ENCODE results near the gene SP6. TPM values are rescaled to one million over a fixed set of nuclear protein-coding genes. Genes with fewer than 3 reads are reported as not detected.

SP6 gene
- total and polyA plus RNA-seq, 3 experiments from 2014 or later = 0.07 to 0.59 (median 0.09) TPM

DNA sequence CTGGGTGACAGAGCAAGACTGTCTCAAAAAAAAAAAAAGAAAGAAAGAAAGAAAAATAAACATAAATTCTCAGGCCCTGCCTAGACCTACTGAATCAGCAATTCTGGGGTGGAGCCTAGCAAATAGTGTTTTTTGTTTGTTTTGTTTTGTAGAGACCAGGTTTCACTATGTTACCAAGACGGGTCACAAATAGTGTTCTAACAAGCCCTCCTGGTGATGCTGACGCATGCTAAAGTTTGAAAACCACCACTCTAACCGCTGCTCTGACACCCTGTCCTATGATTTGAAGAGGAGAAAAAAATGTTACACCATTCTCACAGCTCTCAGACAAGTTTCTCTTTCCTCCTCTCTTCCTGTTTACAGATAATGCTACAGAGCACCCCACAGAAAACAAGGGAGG lies 21.1 kb downstream of the SP6 start:
- H3K36me3 Mint-ChIP-seq = peaks cover 12 to 49% (median 13%) of the 10 kb centered on the region in 3 donors
- peak in 4 of 5 donors; percentile 58 to 91 (median 83) for DNase-seq
- ChIA-PET POLR2A (interaction anchor here (0.6 to 2.4 kb wide), 4 partner anchors 8 to 905 kb away, joined by 3 to 16 read pairs (median 10); partner anchors contain the start of genes KPNB1, OSBPL7 and SP2), CTCF (interaction anchor here (0.6 to 1.9 kb wide), 3 partner anchors 11 to 61 kb away, joined by 3 to 16 read pairs (median 3); partner anchors contain the start of gene SCRN2)
- peaks cover 48 to 71% (median 52%) of the 10 kb centered on the region in 3 donors for H3K4me1 Mint-ChIP-seq
- H3K27me3 ChIP-seq (ENCODE audit: insufficient read depth, low read length, poor library complexity, severe bottlenecking) = no peaks in the 10 kb centered on the region
- H3K4me1 ChIP-seq (ENCODE audit: insufficient read depth, low read length) = peaks cover 49% of the 10 kb centered on the region
- H3K4me3 Mint-ChIP-seq = peak overlapping the region; percentile 92 to 99 (median 95)
- no peaks in the 10 kb centered on the region for H3K9me3 Mint-ChIP-seq
- peaks cover 22% of the 10 kb centered on the region for H3K36me3 ChIP-seq (ENCODE audit: insufficient read depth, low read length)
- H3K27ac ChIP-seq (ENCODE audit: low read depth, low read length) = peak overlapping the region; percentile 98
- H3K9me3 ChIP-seq (ENCODE audit: low read length) = no peaks in the 10 kb centered on the region
- peak overlapping the region; percentile 95 to 100 (median 100) for H3K27ac Mint-ChIP-seq
- peak overlapping the region; percentile 98 for H3K4me3 ChIP-seq (ENCODE audit: low read length)
- H3K27me3 Mint-ChIP-seq = peaks cover 0 to 4% of the 10 kb centered on the region in 2 donors

DNA sequence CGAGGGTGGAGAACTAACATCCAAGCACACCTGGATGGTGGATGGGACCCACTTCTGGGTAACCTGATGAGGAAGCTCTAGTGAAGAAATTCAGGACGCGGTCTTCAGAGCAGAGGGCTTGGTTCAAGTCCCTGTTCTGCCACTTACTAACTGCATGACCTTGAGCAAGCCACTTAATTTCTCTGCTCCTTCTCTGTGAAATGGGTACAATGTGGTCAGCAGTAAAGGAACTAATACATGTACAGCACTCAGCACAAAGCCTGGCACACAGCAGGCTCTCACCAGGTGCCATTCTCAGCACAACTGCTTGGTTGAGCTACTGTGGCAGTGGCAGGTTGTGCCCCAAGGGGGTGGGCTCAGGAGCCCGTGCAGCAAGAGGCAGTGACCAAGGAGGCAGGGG lies 27.4 kb downstream of the SP6 start:
- H3K27ac Mint-ChIP-seq = peak overlapping the region in 5 of 8 donors; percentile 27 to 68 (median 38)
- no peaks in the 10 kb centered on the region for H3K27me3 Mint-ChIP-seq
- DNase-seq = no peak
- no peaks in the 10 kb centered on the region for H3K9me3 Mint-ChIP-seq
- CTCF ChIA-PET = interaction anchor here (3.7 kb wide), 1 partner anchor 8 kb away, joined by 15 read pairs; the partner anchor contains the start of genes LRRC46 and MRPL10
- no peaks in the 10 kb centered on the region for H3K27me3 ChIP-seq (ENCODE audit: insufficient read depth, low read length, poor library complexity, severe bottlenecking)
- peaks cover 29 to 57% (median 29%) of the 10 kb centered on the region in 3 donors for H3K4me1 Mint-ChIP-seq
- no peaks in the 10 kb centered on the region for H3K9me3 ChIP-seq (ENCODE audit: low read length)
- H3K4me3 Mint-ChIP-seq = no peak overlapping the region
- peaks cover 42% of the 10 kb centered on the region for H3K36me3 ChIP-seq (ENCODE audit: insufficient read depth, low read length)
- POLR2A ChIA-PET = interaction anchor here (0.6 to 0.9 kb wide), 2 partner anchors 14 to 17 kb away, joined by 3 read pairs; no protein-coding TSS in a partner anchor
- H3K4me1 ChIP-seq (ENCODE audit: insufficient read depth, low read length) = peaks cover 30% of the 10 kb centered on the region
- H3K27ac ChIP-seq (ENCODE audit: low read depth, low read length) = no peak overlapping the region
- H3K36me3 Mint-ChIP-seq = peaks cover 13 to 72% (median 15%) of the 10 kb centered on the region in 3 donors
- H3K4me3 ChIP-seq (ENCODE audit: low read length) = no peak overlapping the region

DNA sequence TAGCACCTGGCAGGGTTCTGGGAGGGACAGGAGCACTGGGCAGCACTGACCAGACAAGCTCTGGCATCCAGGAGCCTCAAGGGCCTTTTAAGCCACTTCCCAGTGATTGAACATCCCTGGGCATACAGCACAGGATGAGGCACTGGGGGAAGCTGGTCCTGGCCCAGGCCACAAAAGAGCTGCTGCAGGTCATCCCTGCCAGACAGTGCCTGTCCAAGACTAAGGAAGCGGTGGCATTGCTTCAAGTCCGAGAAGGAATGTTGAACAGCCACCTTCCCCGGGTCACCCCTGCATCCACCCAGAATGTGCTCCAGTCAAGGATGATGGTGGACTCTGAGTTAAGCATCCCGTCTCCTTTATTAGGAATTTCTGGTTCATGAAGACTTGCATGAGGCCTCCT lies 28.2 kb downstream of the SP6 start:
- H3K27ac ChIP-seq (ENCODE audit: low read depth, low read length) = no peak overlapping the region
- Mint-ChIP-seq H3K4me3 (peak overlapping the region in 3 of 7 donors; percentile 39 to 98 (median 88)), H3K4me1 (peaks cover 25 to 51% (median 25%) of the 10 kb centered on the region in 3 donors), H3K27ac (peak overlapping the region in 7 of 8 donors; percentile 85 to 98 (median 94)), H3K27me3 (no peaks in the 10 kb centered on the region), H3K9me3 (no peaks in the 10 kb centered on the region), H3K36me3 (peaks cover 13 to 74% (median 15%) of the 10 kb centered on the region in 3 donors)
- H3K4me3 ChIP-seq (ENCODE audit: low read length) = no peak overlapping the region
- ChIA-PET POLR2A (interaction anchor here (0.6 to 0.9 kb wide), 3 partner anchors 9 to 17 kb away, joined by 3 read pairs; partner anchors contain the start of genes LRRC46 and MRPL10), CTCF (interaction anchor here (1.7 to 3.7 kb wide), 3 partner anchors 8 to 66 kb away, joined by 4 to 15 read pairs (median 14); partner anchors contain the start of genes LRRC46, MRPL10 and SCRN2)
- no peaks in the 10 kb centered on the region for H3K9me3 ChIP-seq (ENCODE audit: low read length)
- H3K36me3 ChIP-seq (ENCODE audit: insufficient read depth, low read length) = peaks cover 45% of the 10 kb centered on the region
- DNase-seq = no peak
- H3K27me3 ChIP-seq (ENCODE audit: insufficient read depth, low read length, poor library complexity, severe bottlenecking) = no peaks in the 10 kb centered on the region
- peaks cover 26% of the 10 kb centered on the region for H3K4me1 ChIP-seq (ENCODE audit: insufficient read depth, low read length)

DNA sequence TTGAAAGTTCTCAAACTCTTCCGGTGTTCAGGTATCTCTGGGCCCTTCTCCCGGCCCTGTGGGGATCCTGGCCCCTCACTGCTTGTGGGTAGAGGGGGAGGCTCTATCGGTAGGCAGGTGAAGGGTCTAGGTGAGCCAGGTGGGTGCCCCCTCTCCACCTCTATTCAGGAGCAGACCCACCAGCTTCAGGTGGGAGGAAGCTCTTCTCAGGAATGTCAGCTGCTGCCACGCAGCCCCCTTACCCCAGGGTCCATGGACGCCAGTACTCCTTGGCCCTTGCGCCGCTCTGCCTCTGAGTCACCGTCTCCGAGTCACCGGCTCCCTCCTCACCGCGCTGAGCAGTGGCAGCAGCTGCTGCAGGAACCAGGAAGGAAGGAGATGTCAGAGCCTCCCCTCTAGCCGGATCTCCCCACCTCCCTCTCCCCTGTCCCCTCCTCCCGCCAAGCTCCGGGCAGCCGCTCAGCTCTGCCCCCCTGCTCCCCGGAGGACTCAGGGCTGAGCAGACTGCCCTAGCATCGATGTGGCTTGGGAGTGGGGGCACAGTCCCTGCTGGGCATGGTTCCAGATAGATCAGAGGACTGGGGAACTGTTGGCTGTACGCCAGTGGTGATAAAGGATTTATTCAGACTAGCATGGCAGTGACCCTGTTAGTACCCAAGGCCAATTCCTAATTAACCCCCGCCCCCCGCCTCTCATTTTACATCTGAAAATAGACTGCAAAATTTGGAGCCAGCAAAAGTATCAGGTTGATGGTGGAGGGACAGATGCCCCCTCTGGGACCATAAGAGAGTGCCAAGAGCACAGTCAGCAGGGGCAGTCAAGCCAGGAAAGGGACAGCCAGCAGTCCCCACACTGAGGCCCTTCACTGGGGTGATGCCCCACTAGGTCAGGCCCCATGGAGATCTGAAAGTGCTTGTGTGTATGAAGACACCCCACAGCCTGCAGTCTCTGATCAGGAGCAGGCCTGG lies 29.3 kb downstream of the SP6 start, which contains the start of gene OSBPL7:
Gene OSBPL7 (minus strand): TSS at position 371 of the 968 bp plus-strand sequence. CDS start 1,516 bp downstream, outside the sequence.
- DNase-seq = peak; percentile 66 to 87 (median 74)
- H3K27ac ChIP-seq (ENCODE audit: low read depth, low read length) = peak within 1 kb of the TSS; percentile 79
- Mint-ChIP-seq H3K27ac (peak within 1 kb of the TSS; percentile 88 to 98 (median 95)), H3K9me3 (no peaks in the 10 kb centered on the region), H3K36me3 (peaks cover 12 to 76% (median 15%) of the 10 kb centered on the region in 3 donors), H3K4me1 (peaks cover 25 to 45% (median 25%) of the 10 kb centered on the region in 3 donors), H3K4me3 (peak within 1 kb of the TSS; percentile 88 to 98 (median 97)), H3K27me3 (no peaks in the 10 kb centered on the region)
- CTCF ChIA-PET = interaction anchor here (1.0 to 3.7 kb wide), 5 partner anchors 9 to 158 kb away, joined by 3 to 15 read pairs (median 4); partner anchors contain the start of genes CDK5RAP3, LRRC46, MRPL10 and SCRN2
- H3K4me3 ChIP-seq (ENCODE audit: low read length) = peak within 1 kb of the TSS; percentile 93
- no peaks in the 10 kb centered on the region for H3K27me3 ChIP-seq (ENCODE audit: insufficient read depth, low read length, poor library complexity, severe bottlenecking)
- POLR2A ChIA-PET = interaction anchor here (0.6 to 1.6 kb wide), 4 partner anchors 9 to 171 kb away, joined by 4 to 16 read pairs (median 10); partner anchors contain the start of genes LRRC46, MRPL10 and SP2
- H3K36me3 ChIP-seq (ENCODE audit: insufficient read depth, low read length) = peaks cover 47% of the 10 kb centered on the region
- peaks cover 26% of the 10 kb centered on the region for H3K4me1 ChIP-seq (ENCODE audit: insufficient read depth, low read length)
- H3K9me3 ChIP-seq (ENCODE audit: low read length) = no peaks in the 10 kb centered on the region

DNA sequence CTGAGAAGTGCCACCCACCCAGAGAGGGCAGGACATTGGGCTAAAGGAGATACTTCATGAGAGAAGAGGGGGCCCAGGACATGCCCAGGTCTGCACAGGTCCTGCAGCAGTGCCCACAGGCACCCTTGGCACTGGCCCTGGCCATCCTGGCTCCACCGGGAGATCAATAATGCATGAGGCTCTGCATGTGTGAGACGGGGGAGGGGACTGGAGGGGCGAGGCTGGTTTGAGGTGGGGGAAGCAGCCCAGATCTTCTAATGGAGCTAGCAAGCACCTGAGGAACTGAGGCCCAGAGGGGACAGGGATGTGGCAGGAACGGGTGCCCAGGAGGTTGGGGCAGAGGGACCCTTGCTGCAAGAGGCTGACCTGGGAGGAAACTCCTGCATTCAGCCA lies 29.9 kb downstream of the SP6 start:
- no peaks in the 10 kb centered on the region for H3K9me3 ChIP-seq (ENCODE audit: low read length)
- H3K27me3 ChIP-seq (ENCODE audit: insufficient read depth, low read length, poor library complexity, severe bottlenecking) = no peaks in the 10 kb centered on the region
- H3K4me3 ChIP-seq (ENCODE audit: low read length) = peak overlapping the region; percentile 93
- H3K27ac ChIP-seq (ENCODE audit: low read depth, low read length) = peak overlapping the region; percentile 79
- Mint-ChIP-seq H3K27me3 (no peaks in the 10 kb centered on the region), H3K36me3 (peaks cover 5 to 76% (median 10%) of the 10 kb centered on the region in 3 donors), H3K4me1 (peaks cover 25 to 42% (median 25%) of the 10 kb centered on the region in 3 donors), H3K9me3 (no peaks in the 10 kb centered on the region), H3K27ac (peak overlapping the region; percentile 88 to 98 (median 95)), H3K4me3 (peak overlapping the region; percentile 88 to 98 (median 97))
- peaks cover 47% of the 10 kb centered on the region for H3K36me3 ChIP-seq (ENCODE audit: insufficient read depth, low read length)
- H3K4me1 ChIP-seq (ENCODE audit: insufficient read depth, low read length) = peaks cover 26% of the 10 kb centered on the region
- ChIA-PET POLR2A (interaction anchor here (0.6 to 1.6 kb wide), 3 partner anchors 10 to 89 kb away, joined by 8 to 16 read pairs (median 13); partner anchors contain the start of genes LRRC46, MRPL10 and SP2), CTCF (interaction anchor here (1.0 to 3.7 kb wide), 4 partner anchors 10 to 157 kb away, joined by 3 to 15 read pairs (median 9); partner anchors contain the start of genes CDK5RAP3, LRRC46, MRPL10 and SCRN2)
- DNase-seq = no peak

DNA sequence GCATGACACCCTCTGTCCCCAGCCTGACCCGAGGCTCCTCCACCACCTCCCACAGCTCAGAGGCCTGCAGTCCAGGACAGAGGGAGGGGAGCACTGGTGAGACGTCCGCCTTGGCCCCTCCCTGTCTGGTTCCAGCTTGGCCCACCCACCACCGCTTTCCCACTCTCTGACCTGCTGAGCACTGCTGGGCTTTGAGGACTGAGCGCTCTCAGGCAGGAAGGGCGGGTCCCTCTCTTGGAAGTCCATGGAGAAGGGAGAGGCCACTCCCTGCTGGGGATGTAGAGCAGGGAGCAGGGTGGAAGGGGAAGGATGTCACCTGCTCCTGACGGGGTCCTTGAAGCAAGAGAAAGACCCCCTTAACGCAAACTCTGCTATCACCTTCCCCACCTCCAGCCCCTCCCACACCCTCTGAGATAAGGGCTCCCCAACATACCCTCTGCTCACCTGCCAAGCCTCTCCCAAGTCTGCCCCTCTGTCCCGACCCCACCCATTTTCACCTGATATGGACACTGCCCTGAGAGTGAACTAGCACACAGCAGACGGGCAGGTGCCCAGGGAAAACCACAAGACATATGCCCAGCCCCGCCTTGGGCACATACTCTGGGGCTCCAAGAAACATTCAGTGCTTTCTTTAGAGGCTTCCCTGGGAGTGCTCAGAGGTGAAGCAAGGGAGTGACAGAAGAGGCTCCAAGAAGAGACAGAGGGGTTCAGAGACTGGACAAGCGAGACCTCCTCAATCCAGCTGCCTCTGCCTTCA lies 30.8 kb downstream of the SP6 start:
- H3K9me3 ChIP-seq (ENCODE audit: low read length) = no peaks in the 10 kb centered on the region
- ChIA-PET POLR2A (no interaction called here), CTCF (interaction anchor here (3.7 kb wide), 1 partner anchor 11 kb away, joined by 15 read pairs; the partner anchor contains the start of genes LRRC46 and MRPL10)
- no peaks in the 10 kb centered on the region for H3K27me3 Mint-ChIP-seq
- peaks cover 3 to 78% (median 8%) of the 10 kb centered on the region in 3 donors for H3K36me3 Mint-ChIP-seq
- H3K27me3 ChIP-seq (ENCODE audit: insufficient read depth, low read length, poor library complexity, severe bottlenecking) = no peaks in the 10 kb centered on the region
- H3K4me1 ChIP-seq (ENCODE audit: insufficient read depth, low read length) = peaks cover 26% of the 10 kb centered on the region
- H3K27ac ChIP-seq (ENCODE audit: low read depth, low read length) = peak overlapping the region; percentile 79
- peaks cover 48% of the 10 kb centered on the region for H3K36me3 ChIP-seq (ENCODE audit: insufficient read depth, low read length)
- peak overlapping the region; percentile 88 to 98 (median 97) for H3K4me3 Mint-ChIP-seq
- DNase-seq = no peak
- no peak overlapping the region for H3K4me3 ChIP-seq (ENCODE audit: low read length)
- peak overlapping the region; percentile 88 to 98 (median 95) for H3K27ac Mint-ChIP-seq
- H3K4me1 Mint-ChIP-seq = peaks cover 23 to 39% (median 25%) of the 10 kb centered on the region in 3 donors
- no peaks in the 10 kb centered on the region for H3K9me3 Mint-ChIP-seq

DNA sequence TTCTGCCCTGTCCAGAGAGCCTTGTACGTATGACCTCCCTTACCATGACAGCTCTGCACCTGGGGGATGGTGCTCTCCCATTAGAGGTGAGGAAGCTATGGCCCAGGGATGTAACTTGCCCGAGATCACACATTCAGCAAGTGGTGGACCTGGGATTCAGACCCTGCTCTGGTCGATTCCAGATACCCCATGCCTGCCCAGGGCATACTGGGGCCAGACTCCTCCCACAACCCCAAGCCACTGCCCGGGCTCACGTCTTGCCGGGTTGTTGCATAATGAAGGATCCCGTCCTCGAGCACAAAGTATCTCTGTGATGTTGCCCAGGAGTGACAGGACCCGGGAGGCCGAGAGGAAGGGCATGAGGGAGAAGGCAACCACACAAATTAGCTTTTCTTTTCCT lies 31.5 kb downstream of the SP6 start:
- Mint-ChIP-seq H3K4me3 (peak overlapping the region in 6 of 7 donors; percentile 6 to 65 (median 30)), H3K27me3 (no peaks in the 10 kb centered on the region), H3K36me3 (peaks cover 3 to 81% (median 8%) of the 10 kb centered on the region in 3 donors), H3K4me1 (peaks cover 23 to 38% (median 25%) of the 10 kb centered on the region in 3 donors), H3K9me3 (no peaks in the 10 kb centered on the region), H3K27ac (peak overlapping the region in 3 of 8 donors; percentile 52 to 66 (median 54))
- no peak overlapping the region for H3K27ac ChIP-seq (ENCODE audit: low read depth, low read length)
- H3K9me3 ChIP-seq (ENCODE audit: low read length) = no peaks in the 10 kb centered on the region
- H3K36me3 ChIP-seq (ENCODE audit: insufficient read depth, low read length) = peaks cover 48% of the 10 kb centered on the region
- no peak for DNase-seq
- H3K4me1 ChIP-seq (ENCODE audit: insufficient read depth, low read length) = peaks cover 26% of the 10 kb centered on the region
- POLR2A ChIA-PET = no interaction called here
- CTCF ChIA-PET = no interaction called here
- H3K4me3 ChIP-seq (ENCODE audit: low read length) = no peak overlapping the region
- no peaks in the 10 kb centered on the region for H3K27me3 ChIP-seq (ENCODE audit: insufficient read depth, low read length, poor library complexity, severe bottlenecking)

Measured in CD8-positive, alpha-beta memory T cell (primary cell).